ENCODE data around the gene CEP104.

Gene CEP104

DNA sequence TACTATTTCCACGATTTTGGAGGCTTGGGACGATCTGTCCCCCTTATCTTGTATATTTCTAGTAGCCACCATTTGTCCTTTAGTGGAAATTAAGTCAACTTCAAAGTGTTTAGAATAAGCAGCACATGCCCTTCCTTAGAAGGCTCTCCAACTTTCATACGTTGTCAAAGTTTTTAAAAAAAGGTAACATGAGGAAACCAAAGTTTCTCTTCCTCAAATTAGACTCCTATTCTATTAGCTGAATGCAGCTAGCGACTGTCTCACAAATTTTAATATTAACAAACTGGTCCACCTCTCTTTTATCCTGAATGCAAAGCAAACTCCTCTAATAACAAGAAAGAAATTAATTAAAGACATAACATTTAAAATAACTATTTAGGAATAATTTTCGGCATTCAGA lies 36.2 kb upstream of the CEP104 start:
- DNase-seq: no peak

DNA sequence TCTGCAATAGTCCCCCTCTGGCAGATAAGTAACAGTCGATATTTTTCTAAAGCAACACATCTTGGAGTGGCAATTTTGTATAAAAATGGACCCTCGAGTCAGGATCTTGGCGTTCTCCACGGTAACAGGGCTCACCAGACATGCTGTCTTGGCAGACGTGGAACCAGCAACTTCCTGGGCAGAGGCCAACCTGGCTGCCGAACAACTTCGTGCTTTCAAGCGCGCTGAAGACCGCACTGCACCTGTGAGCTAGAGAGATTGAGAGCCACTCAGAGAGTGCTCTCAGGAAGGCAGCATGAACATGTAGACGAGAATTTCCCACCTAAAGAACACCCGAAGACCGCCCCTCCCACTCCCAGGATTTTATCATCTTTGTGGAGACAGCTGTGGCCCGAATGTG lies 35.7 kb upstream of the CEP104 start:
- no peak for DNase-seq

DNA sequence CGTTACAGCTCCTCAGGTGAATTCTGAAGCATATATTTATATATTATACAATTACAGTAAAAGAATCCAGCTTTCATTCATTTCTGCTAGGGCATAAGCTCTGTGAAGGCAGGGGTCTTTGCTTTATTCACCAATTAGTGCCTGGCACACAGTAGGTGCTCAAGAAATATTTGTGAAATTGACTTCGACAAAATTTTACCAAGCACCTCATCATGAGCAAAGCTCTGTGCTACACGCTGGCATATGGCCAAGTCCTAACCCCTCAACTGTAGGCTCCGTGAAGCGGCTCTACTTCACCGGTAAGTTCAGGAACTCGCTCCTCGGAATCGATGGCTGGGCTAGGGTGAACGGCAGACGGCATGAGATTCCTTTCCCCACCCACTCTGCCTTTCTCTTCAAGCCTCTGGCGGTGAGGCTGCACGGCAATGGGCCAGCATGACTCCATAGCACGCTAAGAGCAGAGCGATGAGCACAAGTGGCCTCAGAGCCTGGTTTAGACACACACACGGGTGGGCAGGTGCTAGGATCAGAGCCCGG lies 34.4 kb upstream of the CEP104 start:
- DNase-seq: no peak

DNA sequence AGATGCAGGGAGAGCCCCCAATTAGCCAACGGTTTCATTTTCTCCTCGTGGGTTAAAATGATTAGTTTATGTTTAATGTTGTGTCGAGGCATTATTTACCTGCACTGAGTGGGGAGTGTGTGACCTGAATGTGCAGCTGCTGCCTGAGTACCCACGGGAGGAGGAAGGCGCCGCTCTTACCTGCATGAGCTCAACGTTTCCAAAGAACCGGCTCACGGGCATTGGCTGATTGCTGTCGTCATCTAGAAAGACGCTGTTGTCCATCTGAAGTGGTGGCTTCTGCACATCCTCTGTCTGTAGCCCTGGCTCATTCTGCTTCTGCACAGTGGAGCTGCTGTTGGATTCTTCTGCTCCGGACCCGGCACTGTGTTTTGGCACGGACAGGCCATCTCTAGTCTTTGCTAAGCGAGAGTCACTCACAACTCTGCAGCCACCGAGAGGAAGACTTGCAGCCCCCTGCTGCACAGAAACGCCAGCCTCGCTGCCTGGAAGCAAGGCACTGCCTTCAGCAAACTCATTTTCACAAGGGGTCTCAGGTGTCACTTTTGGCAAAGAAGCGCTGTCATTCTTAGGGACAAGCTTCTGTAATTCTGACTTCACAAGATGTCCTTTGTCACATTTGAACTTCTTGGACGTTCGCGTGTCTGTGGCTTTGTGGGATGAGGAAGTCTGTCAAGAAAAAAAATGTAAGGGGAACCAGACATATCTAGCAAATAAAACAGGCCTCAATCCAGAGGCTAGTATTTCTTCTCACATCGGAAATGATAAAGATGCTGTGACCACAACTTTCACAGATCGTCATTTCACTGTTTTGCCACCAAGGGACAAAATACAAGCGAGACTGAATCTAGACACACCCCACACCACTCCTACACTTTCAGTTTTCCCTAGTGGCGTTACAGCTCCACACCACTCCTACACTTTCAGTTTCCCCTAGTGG lies 33.6 kb upstream of the CEP104 start:
- peak; percentile 88 for DNase-seq

DNA sequence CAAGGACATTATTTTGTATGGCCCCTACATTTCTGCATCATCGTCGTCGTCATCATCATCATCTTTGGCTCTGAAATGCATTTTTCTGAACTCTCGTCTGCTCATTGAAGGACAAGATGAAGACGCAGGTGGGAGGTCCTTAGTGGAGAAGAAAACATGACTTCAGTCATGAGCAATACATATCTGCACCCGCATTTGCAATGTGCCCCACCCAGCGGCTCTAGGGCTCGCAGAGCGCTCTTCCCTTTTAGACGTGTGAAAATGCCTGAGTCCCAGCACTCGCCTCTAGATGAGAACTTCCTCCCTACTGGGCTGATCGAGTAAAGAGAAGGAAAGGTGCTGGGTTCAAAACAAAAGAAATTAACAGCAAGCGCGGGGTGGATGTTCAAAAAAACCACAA lies 32.9 kb upstream of the CEP104 start:
- no peak for DNase-seq

DNA sequence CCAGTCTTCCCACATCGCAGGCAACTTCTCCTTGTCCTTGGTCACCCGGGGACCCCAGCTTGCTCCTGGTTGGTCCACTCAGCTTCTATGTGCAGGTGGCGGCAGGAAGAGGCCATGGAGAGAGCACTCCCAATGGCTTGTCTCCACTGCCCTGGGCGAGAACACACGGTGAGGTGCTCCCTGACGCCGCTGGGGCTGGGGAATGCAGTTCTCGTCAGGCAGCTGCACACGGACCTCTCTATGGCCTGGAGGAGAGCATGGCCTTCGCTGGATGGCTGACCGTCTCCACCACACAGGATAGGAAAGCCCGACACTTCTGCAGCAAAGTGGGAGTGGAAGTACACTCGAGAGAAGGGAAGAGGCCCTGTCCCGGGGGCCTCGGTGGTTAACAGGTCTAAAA lies 31.3 kb upstream of the CEP104 start:
- no peak for DNase-seq

DNA sequence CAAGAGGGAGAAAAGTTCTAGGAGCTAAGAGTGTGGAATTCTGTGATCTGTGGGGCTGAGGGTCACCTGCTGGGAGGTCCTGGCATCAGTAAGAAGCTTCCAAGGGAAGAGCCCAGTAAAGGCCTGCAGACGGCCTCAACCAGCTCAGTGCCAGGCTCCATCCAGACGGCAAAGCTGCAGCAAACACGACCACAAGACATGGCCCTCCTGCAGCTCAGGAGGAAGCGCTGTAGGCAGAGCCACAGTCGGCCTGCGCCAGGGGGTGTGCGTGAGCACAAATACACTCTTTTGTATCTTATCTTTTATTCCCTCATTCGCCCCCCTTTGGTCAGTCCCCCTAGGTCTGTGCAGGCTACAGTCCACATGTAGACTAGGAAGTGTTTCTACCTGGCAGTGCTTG lies 29.7 kb upstream of the CEP104 start:
- no peak for DNase-seq

DNA sequence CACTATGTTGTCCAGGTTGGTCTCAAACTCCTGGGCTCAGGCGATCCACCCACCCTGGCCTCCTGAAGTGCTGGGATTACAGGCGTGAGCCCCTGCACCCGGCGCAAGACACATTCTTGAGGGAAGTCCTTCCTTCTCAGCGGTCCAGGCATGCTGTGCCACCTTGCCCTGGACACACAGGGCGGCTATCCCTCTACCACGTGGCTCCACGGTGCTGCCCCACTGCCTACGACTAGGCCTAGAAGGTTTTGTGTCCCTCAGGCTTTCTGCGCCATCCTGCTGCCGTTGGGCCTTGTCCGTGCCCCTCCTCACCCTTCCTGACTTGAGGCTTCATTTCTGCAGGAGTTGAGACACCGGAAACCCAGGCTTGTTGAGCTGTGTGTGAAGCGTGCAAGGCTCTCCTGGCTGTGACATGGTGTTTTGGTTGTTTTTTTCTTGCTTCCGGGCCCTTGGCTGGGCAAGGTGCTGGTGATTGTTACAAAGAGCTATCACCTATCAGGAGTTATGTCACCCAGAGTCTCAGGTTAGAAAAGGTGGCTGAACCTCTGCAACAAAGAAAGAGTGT lies 29.2 kb upstream of the CEP104 start:
- DNase-seq: no peak

DNA sequence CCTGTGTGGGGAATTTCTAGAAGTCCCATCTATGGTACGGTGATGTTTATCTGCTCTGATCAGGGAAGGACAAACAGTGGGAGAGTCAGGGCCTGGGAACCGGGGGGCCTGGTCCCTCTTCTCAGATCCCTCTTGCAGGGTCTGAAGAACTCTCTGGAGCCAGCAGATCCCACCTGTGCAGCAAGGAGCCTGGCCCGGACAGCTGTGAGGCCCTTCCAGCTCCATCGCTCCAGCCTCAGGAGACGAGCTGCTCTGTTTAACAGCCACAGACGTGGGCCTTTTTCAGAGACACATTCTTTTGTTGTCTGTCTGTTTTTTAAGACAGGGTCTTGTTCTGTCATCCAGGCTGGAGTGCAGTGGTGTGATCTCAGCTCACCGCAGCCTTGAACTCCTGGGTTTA lies 28.6 kb upstream of the CEP104 start:
- no peak for DNase-seq

DNA sequence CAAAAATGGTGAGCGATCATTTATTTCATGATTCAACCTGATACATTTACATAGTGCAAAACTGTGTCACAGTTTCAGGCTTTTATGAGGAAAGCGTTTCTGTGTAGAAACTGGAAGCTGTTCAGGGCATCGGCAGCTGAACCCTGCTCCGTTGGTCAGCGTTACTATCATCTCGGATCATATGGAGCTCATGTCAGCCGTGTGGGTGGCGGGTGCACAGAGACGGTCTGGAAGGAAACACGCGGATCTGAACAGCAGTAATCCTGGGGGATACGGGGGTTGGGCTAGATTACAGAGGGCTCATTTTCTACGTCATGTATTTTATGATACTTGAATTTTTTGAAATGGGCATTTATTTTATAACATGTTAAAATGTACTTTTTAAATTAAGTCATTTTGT lies 28.0 kb upstream of the CEP104 start:
- no peak for DNase-seq

DNA sequence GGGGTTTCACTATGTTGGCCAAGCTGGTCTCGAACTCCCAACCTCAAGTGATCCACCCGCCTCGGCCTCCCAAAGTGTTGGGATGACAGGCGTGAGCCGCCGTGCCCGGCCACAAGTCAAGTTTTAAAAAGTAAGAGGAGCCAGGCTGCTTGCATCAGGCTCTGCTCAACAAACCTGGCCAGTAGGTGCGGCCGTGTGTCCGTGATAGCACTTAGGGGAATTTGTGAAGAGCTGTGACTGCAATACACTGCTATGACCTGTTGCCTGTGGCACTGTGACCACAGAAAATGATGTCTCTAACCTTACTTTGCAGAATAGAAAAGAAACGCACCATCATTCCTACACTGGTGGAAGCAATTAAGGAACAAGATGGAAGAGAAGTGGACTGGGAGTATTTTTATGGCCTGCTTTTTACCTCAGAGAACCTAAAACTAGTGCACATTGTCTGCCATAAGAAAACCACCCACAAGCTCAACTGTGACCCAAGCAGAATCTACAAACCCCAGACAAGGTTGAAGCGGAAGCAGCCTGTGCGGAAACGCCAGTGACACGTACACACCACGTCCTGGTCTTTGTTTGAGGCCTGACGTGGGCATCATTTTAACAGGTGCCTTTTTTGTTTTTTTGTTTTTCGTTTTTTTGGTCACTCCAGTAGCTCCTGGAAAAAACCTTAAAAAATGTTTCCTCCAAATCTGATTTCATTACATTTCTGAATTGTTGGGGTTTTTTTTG lies 26.3 kb upstream of the CEP104 start:
- no peak for DNase-seq

DNA sequence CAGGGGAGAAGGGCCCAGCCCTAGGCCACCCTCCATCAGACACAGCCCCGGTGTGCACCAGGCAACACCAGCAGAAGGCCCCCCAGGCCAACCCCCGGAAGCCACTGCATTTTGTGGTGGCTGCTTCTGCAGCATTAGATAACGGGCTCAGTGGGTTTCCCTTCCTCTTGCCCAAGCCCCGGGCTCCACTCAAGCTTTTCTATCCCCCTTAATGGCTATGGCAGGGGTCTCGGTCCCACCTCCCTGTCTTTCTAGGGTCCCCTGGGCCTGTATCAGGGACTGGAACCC lies 24.1 kb upstream of the CEP104 start:
- DNase-seq: peak; percentile 1

DNA sequence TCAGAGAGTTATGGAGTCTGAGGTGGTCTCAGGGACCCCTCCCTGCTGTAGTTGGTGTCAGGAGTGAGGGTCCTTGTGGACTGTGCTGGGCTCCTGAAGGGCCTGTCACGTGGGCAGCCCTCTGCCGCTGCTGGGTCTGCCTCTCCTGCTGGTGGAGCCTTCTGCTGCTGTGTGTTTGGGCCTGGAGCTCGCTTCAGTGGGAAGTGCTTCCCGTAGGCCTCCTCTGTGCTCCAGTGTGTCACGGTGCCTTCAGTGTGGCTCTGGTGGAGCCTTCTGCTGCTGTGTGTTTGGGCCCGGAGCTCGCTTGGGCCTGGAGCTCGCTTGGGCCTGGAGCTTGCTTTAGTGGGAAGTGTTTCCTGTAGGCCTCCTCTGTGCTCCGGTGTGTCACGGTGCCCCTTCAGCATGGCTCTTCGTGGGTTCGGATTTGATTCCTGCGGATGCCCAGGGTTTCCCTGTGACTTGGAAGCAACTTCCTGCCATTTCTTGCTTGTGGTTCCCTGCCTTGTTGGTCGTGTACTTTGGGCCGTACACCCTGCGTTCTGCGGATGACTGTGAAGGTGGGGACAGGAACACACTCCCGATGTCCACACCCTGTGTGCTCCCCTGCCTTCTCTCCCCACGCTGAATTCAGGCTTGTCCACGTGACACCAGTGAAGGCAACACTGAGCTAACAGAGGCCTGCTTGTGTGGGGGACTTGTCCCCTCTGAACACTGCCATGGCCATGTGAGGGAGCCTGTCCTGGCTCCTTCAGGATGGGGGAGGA lies 23.6 kb upstream of the CEP104 start:
- no peak for DNase-seq

DNA sequence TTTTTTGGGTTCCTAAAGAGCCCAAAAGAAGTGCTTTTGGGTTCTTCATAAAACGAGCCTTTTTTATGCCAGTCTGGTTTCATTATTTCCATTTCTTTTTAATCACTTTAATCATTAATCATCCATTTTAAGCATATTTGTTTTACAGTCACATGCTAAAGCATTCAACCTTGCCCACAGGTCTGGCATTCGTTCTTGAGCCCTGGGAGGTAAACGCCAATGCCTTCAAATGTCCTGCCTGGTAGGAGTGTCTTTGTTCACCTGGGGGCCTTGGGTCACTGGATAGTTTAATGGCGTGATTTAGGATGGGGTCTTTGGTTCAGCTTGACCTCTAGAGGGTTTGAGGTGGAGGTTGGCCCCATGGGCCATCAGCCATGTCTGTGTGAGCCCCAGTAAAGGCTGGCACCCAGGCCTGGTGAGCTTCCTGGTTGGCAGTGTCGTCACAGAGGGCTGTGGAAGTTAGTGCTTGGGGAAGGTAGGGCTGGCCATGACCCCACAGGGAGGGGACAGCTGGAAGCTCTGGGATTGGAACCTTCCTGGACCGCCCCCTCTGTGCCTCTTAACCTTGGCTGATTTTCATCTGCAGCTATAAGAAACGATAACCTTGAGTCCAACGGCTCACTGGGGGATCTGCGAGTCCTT lies 22.9 kb upstream of the CEP104 start:
- no peak for DNase-seq

DNA sequence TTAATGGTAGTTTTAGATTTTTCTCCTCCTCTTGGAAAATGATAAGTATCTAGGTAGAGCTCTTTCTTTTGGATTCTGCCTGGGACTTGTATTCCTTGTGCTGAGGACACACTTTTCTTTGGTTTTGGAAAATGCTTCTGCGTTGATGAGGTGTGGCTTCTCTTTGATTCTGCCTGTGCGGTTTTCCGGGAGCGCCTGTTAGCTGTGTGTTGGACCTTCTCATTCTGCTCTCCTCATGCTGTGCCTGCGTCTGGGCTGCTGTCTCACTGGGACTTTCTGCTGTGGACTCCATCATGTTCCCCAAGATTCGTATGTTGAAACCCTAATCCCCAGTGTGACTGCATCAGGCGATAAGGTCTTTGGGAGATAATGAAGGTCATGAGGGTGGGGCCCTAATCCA lies 22.1 kb upstream of the CEP104 start:
- no peak for DNase-seq

DNA sequence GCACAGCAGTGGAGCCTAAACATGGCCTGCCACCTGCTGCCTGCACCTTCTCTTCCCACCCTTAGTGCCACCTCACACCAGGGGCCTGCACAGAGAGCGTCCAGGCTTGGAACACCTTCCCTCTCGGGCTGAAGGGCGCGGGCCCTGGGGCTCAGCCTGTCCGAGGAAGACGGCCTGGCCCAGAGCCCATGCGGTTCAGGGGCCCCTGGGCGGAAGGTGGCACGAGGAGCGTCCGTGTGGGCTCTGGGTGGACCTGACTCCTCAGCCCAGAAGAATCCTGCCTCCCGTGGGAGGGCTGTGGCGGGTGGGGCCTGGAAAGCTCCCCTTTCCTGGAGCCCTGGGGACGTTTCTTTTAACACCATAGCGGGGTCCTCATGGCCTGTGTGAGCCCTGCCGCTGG lies 19.7 kb upstream of the CEP104 start:
- DNase-seq: no peak

DNA sequence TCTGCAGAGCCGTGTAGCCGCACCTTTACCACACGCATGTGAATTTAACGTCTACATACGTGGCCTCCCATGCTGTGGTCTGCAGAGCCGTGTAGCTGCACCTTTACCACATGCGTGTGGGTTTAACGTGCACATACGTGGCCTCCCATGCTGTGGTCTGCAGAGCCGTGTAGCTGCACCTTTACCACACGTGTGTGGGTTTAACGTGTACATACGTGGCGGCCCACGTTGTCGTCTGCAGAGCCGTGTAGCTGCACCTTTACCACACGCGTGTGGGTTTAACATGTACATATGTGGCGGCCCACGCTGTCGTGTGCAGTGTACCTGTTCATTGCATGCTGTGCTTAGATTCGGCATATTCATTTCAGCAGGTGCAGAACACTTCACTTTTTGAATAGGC lies 17.7 kb upstream of the CEP104 start:
- no peak for DNase-seq

DNA sequence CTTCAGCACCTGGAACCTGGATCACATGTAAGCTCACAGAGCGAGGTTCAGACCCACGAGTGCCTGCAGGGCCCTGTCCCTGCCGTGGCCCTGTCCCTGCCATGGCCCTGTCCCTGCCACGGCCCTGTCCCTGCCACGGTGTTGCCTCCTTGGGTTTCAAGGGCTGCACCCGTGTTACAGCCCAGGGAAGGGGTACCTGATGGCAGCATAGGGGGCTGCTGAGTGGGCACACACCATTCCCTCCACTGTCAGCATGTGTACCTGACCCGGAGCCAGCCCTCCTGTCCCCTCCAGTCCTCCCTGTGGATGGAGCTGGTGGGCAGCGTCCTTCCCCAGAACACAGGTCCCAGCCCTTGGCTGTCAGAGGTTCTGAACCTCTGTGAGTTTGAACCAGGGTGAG lies 15.5 kb upstream of the CEP104 start:
- DNase-seq: no peak

DNA sequence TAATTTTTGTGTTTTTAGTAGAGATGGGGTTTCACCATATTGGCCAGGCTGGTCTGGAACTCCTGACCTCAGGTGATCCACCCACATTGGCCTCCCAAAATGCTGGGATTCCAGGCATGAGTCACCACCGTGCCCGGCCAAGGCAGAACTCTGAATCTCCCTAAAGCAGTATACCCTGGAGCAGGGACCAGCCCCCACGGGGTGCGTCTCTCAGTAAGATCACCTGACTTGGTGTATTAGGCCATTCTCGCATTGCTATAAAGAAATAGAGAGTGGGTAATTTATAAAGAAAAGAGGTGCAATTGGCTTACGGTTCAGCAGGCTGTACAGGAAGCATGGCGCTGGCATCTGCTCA lies 14.4 kb upstream of the CEP104 start:
- no peak for DNase-seq

DNA sequence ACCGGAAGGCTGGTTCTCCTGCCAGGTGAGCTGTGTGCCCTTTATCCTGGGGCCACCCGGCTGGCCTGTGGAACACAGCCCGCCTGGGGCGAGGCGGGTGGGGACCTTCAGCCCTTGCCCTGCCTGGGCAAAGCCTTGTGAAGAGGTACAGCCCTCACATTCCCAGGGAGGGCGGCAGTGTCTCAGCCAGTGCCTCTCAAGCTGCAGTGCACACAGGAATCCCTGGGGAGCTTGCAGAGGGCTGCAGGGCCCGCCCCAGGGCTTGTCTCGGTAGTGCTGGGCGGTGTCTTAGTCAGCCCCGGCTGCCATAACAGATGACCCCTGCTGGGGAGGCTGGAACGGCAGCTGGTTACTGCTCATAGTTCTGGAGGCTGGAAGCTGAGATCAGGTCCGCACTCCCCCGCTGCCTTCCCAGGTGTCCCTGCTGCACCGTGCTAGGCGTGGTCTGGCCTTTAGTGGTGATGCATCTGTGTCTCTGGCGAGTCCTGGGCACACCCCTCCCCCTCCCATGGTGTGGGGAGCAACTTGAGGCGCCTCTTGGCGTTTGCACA lies 12.8 kb upstream of the CEP104 start:
- DNase-seq: no peak

DNA sequence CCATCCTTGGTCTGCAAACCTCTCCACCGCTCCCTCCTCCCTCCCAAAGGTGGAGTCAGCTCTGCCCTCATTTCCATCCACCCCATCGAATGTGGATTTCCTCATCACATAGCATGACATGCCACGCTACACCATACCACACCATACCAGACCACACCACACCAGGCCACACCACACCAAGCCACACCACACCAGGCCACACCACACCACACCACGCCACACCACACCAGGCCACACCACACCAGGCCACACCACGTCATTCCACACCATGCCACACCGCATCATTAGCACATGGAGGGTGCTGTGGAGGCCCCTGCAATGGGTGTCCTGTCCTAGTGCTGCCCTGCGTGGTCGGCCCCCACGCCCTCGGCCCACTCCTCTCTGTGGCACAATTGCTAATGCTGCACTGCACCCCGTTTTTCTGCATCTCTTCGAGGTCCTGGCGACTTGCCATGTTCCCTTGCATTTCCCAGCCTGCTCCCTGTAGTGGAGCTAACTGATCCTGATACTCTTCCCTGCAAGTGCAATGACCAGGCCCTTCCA lies 11.5 kb upstream of the CEP104 start:
- no peak for DNase-seq

DNA sequence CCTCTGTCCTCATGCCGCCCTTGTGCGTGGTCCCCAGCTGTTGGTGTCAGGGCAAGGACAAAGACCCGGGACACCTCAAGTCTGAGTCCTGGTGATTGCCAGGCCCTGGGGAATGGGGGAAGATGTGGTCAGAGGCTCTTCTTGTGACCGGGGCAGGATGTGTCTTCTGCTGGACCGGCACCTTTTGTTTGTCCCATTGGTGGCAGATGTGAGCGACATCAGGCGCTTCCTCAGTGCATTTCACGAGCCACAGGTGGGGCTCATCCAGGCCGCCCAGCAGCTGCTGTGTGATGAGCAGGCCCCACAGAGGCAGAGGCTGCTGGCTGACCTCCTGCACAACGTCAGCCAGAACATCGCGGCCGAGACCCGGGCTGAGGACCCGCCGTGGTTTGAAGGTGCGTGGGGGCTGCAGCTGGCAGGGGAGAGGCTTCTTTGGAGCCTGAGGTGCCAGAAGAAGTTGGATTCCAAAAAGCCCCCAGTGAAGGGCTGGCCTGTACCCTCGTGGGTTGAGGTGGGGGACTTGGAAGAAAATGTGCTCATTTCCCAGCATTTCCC lies 8.7 kb upstream of the CEP104 start:
- no peak for DNase-seq

Data from OCI-M1 (cell line).